ENCODE data around the gene PUM2.
"Not testable (repeated sequence)": the region's sequence is repeated elsewhere in the genome, so short reads cannot be mapped to it uniquely, and the experiment has no call there.

Gene PUM2

DNA sequence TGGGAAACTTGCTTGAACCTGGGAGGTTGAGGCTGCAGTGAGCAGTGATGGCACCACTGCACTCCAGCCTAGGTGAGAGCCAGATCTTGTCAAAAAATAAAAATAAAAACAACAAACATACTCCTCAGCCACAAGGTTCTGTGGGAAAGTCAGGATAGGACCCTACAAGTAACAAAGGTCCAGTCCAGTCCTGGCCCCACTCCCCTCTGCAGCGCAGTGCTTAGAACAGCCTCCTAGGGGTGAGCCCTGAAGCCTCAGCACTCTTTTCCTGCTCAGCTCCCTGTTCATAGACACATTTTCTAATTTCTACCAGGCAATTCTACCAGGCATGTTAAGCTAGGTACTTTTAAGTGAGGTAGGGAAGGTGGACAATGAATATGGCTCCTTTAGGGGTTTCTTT is 103.6 kb downstream of the PUM2 start:
- Histone ChIP-seq H3K9me3 (ENCODE audit: control insufficient read depth, low read length) (no peaks in the 10 kb centered on the region), H3K4me2 (ENCODE audit: low read length) (no peak overlapping the region), H3K4me1 (no peaks in the 10 kb centered on the region), H3K36me3 (ENCODE audit: control insufficient read depth, insufficient read depth, low read length) (no peaks in the 10 kb centered on the region), H3K27me3 (ENCODE audit: control insufficient read depth, insufficient read depth, low read length) (no peaks in the 10 kb centered on the region), H3K4me3 (ENCODE audit: low read depth, low read length) (no peak overlapping the region), H2AFZ (no peak overlapping the region), H3K27ac (no peak overlapping the region), H3K79me2 (no peaks in the 10 kb centered on the region), H3K9ac (no peak overlapping the region)
- TF ChIP-seq, protein P1, sequence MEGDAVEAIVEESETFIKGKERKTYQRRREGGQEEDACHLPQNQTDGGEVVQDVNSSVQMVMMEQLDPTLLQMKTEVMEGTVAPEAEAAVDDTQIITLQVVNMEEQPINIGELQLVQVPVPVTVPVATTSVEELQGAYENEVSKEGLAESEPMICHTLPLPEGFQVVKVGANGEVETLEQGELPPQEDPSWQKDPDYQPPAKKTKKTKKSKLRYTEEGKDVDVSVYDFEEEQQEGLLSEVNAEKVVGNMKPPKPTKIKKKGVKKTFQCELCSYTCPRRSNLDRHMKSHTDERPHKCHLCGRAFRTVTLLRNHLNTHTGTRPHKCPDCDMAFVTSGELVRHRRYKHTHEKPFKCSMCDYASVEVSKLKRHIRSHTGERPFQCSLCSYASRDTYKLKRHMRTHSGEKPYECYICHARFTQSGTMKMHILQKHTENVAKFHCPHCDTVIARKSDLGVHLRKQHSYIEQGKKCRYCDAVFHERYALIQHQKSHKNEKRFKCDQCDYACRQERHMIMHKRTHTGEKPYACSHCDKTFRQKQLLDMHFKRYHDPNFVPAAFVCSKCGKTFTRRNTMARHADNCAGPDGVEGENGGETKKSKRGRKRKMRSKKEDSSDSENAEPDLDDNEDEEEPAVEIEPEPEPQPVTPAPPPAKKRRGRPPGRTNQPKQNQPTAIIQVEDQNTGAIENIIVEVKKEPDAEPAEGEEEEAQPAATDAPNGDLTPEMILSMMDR (IDR thresholded peaks at IDR 0.05), result no peak

DNA sequence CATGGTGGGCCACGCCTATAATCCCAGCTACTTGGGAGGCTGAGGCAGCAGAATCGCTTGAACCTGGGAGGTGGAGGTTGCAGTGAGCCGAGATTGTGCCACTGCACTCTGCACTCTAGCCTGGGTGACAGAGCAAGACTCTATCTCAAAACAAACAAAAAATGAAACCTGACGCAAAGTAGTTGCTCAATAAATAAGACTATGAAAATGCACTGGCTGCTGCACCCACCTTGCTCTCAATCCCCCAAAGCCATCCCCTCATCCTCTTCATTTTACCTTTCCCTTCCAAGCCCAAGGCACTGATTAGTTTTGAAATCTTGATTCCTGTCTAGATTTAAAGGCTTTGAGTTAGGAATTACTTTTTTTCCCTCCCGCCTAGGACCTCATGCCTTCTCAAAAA is 107.0 kb downstream of the PUM2 start:
- not testable (repeated sequence) for H3K9me3 ChIP-seq (ENCODE audit: control insufficient read depth, low read length); H3K79me2 ChIP-seq; H3K4me2 ChIP-seq (ENCODE audit: low read length); H3K27me3 ChIP-seq (ENCODE audit: control insufficient read depth, insufficient read depth, low read length); H3K4me1 ChIP-seq; H3K27ac ChIP-seq; H3K4me3 ChIP-seq (ENCODE audit: low read depth, low read length); H3K36me3 ChIP-seq (ENCODE audit: control insufficient read depth, insufficient read depth, low read length); H3K9ac ChIP-seq; H2AFZ ChIP-seq

DNA sequence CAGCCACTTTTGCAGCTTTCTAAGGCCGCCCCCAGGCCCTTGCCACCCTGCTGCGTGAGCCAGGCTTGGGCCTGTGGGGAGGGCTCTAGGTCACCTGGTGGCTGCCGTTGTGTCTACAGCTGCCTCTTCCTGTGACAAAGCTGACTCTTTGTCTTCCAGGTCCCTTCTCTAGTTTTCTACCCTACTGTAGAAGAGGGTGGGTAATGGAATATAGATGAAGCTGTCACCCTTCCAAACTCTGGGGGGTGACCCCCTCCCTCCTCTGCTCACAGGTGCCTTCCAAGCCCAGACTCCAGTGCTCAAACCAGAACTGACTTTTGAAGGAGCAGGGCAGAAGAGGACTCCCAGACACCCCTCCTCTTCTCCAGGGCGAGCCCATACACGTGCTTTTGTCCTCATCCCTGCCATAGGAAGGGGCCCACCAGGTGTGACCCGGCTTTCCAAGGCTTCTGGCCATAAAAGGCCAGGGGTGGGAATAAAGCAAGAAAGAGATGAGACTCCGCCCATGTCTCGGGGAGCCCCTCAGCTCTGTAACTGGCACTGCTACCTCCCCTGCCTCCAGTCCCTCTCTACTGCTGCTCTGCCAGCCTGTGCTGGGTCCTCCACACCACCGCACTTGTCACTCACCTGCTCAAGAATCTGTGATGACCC is 107.8 kb downstream of the PUM2 start:
- Histone ChIP-seq H3K4me1 (no peaks in the 10 kb centered on the region), H3K9ac (no peak overlapping the region), H3K79me2 (no peaks in the 10 kb centered on the region), H2AFZ (no peak overlapping the region), H3K4me3 (ENCODE audit: low read depth, low read length) (no peak overlapping the region), H3K4me2 (ENCODE audit: low read length) (no peak overlapping the region), H3K27ac (no peak overlapping the region), H3K36me3 (ENCODE audit: control insufficient read depth, insufficient read depth, low read length) (no peaks in the 10 kb centered on the region), H3K27me3 (ENCODE audit: control insufficient read depth, insufficient read depth, low read length) (no peaks in the 10 kb centered on the region), H3K9me3 (ENCODE audit: control insufficient read depth, low read length) (no peaks in the 10 kb centered on the region)
- TF ChIP-seq, protein P1 (IDR thresholded peaks at IDR 0.05), result no peak

- Histone ChIP-seq H3K9me3 (ENCODE audit: control insufficient read depth, low read length) (no peaks in the 10 kb centered on the region), H3K27ac (no peak overlapping the region), H3K4me2 (ENCODE audit: low read length) (no peak overlapping the region), H2AFZ (no peak overlapping the region), H3K4me3 (ENCODE audit: low read depth, low read length) (no peak overlapping the region), H3K9ac (no peak overlapping the region), H3K4me1 (no peaks in the 10 kb centered on the region), H3K36me3 (ENCODE audit: control insufficient read depth, insufficient read depth, low read length) (no peaks in the 10 kb centered on the region), H3K79me2 (no peaks in the 10 kb centered on the region), H3K27me3 (ENCODE audit: control insufficient read depth, insufficient read depth, low read length) (no peaks in the 10 kb centered on the region)
- TF ChIP-seq, protein P1 (IDR thresholded peaks at IDR 0.05), result no peak
Observed at GRCh38 chr2:20241973-20242726, 108.5 kb downstream of the PUM2 start.

DNA sequence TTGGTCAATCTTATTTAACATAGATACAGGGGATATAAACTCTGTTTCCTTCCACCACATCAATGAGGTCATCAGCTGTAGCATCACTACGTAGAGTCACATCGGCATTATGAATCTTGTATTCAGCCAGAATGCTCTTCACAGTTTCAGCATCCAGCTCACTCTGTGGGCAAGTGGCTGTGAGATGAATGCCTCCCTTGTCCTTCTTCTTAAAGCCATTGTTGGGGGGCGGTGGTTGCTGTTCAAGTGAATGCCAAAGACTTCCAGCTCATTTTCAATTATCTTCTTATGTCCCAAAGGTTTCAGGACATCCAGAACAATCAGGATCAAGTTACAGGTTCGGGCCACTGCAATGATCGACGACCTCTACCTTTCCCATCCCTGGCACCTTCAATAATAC is 110.4 kb downstream of the PUM2 start:
- not testable (repeated sequence) for H3K27ac ChIP-seq; H3K36me3 ChIP-seq (ENCODE audit: control insufficient read depth, insufficient read depth, low read length); H3K4me1 ChIP-seq; H3K4me2 ChIP-seq (ENCODE audit: low read length); H3K4me3 ChIP-seq (ENCODE audit: low read depth, low read length); H2AFZ ChIP-seq; H3K79me2 ChIP-seq; H3K27me3 ChIP-seq (ENCODE audit: control insufficient read depth, insufficient read depth, low read length); H3K9ac ChIP-seq; H3K9me3 ChIP-seq (ENCODE audit: control insufficient read depth, low read length)
